Tibial nerve (tissue), 3 donors: ENCODE data around the gene ZCWPW1.
A peak's percentile ranks its signal among the peaks of the same experiment; 100 is the strongest.

Source experiments
- POLR2A ChIP-seq, 2 donors: fragments of 450-650 bp; IDR thresholded peaks; one replicate each; pipeline ENCODE4 v1.6.1; 2017; ENCODE audit warnings: antibody characterized with exemption in 2 of 2, mild to moderate bottlenecking in 2 of 2, moderate library complexity in 2 of 2
- TF ChIP-seq, protein P1 (sequence below), 5 experiments: fragments of 200-600 bp in 3 of 5; fragments of 450-650 bp in 2 of 5; sonication (generic) in 3 of 5; IDR thresholded peaks; one replicate each; pipeline ENCODE4 v1.5.1; 2016 to 2019; ENCODE audit warnings: antibody characterized with exemption in 5 of 5, mild to moderate bottlenecking in 3 of 5, moderate library complexity in 2 of 5

DNA sequence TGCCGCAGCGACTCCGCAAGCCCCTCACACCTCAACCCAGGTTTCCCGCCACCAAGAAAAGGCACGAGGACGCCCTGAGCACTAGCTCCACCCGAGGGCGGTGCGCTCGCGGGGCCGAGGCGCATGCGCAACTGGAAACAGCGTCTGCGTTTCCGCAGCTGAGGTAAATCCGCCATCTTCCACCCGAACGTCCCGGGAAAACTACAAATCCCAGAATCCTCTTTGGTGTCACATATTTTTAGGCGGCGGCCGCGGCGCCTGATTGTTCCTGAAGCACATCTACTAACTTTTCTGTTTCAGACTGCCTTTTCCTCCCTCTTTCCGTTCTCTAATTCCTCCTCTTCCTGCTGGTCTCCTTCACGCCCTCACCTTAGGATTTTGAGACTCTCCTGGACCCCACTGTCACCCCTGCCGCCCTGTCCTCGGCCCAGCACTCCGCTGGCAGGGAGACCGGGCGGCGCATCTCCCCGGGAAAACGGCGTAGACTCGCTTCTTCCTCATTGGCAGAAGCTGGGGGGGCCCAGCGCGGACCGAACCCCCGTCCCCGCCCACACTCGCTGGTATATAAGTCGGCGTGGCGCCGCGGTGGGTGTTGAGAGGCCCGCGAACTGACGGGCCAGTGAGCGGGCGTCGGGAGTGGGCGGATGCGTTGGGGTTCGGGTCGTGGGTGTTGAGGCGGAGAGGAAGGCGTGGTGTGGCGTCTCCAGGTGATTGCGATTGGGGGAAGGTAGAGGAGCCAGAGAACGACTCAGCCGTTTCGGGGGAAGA, at the start of gene ZCWPW1:
- TF ChIP-seq, protein P1, sequence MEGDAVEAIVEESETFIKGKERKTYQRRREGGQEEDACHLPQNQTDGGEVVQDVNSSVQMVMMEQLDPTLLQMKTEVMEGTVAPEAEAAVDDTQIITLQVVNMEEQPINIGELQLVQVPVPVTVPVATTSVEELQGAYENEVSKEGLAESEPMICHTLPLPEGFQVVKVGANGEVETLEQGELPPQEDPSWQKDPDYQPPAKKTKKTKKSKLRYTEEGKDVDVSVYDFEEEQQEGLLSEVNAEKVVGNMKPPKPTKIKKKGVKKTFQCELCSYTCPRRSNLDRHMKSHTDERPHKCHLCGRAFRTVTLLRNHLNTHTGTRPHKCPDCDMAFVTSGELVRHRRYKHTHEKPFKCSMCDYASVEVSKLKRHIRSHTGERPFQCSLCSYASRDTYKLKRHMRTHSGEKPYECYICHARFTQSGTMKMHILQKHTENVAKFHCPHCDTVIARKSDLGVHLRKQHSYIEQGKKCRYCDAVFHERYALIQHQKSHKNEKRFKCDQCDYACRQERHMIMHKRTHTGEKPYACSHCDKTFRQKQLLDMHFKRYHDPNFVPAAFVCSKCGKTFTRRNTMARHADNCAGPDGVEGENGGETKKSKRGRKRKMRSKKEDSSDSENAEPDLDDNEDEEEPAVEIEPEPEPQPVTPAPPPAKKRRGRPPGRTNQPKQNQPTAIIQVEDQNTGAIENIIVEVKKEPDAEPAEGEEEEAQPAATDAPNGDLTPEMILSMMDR (IDR thresholded peaks at IDR 0.05) = peak in 1 of 5 experiments; percentile 11
- peak; percentile 96 to 100 for TF ChIP-seq POLR2A (IDR thresholded peaks at IDR 0.05)
